KMS-11 (cell line): ENCODE results near the gene KLC4.

ENCODE experiments used
- H2AFZ ChIP-seq: fragments of 200-600 bp; sonication (generic); 2 replicates; pipeline ENCODE4 v1.6.1; 2016; ENCODE audit warnings: antibody characterized with exemption, mixed run types, low read depth
- H3K27ac ChIP-seq: fragments of 200-600 bp; sonication (generic); 2 replicates; pipeline ENCODE4 v1.6.1; 2016; ENCODE audit warnings: mild to moderate bottlenecking, mixed run types
- H3K27me3 ChIP-seq: fragments of 200-600 bp; sonication (generic); 2 replicates; pipeline ENCODE4 v1.6.1; 2017; ENCODE audit warnings: mild to moderate bottlenecking, low read depth, mixed run types, moderate library complexity; ENCODE audit not compliant: insufficient read depth
- H3K36me3 ChIP-seq: fragments of 200-600 bp; sonication (generic); 2 replicates; pipeline ENCODE4 v1.6.1; 2017; ENCODE audit warnings: mild to moderate bottlenecking, mixed run types; ENCODE audit not compliant: insufficient read depth
- H3K4me1 ChIP-seq: fragments of 200-600 bp; sonication (generic); 2 replicates; pipeline ENCODE4 v1.6.1; 2016; ENCODE audit warnings: mild to moderate bottlenecking, low read depth, mixed run types; ENCODE audit not compliant: poor library complexity, severe bottlenecking
- H3K4me2 ChIP-seq: fragments of 200-600 bp; sonication (generic); 2 replicates; pipeline ENCODE4 v1.7.0; 2016; ENCODE audit warnings: mild to moderate bottlenecking, mixed run types
- H3K4me3 ChIP-seq: fragments of 200-600 bp; sonication (generic); IDR thresholded peaks from 2 replicates; pipeline ENCODE4 v1.6.1; 2017; ENCODE audit warnings: low read depth, low read length, mixed read lengths; ENCODE audit not compliant: insufficient read depth
- H3K79me2 ChIP-seq: fragments of 200-600 bp; sonication (generic); 2 replicates; pipeline ENCODE4 v1.6.1; 2016; ENCODE audit warnings: low read depth, mixed run types; ENCODE audit not compliant: insufficient read depth
- H3K9ac ChIP-seq: fragments of 200-600 bp; sonication (generic); 2 replicates; pipeline ENCODE4 v1.6.1; 2016; ENCODE audit warnings: mild to moderate bottlenecking, mixed run types
- H4K20me1 ChIP-seq: fragments of 200-600 bp; sonication (generic); 2 replicates; pipeline ENCODE4 v1.6.1; 2016; ENCODE audit warnings: mild to moderate bottlenecking, mixed run types; ENCODE audit not compliant: insufficient read depth
- CTCF ChIP-seq: fragments of 200-600 bp; sonication (generic); conservative IDR thresholded peaks from 2 replicates; pipeline ENCODE4 v1.6.1; 2017; ENCODE audit warnings: low read depth, mild to moderate bottlenecking, antibody characterized with exemption, low read length, moderate library complexity, mixed read lengths

Gene KLC4

GRCh38 chr6:43013843-43014433, 45.5 kb upstream of the KLC4 start, which contains the start of the genes KLHDC3 and MEA1:
Gene KLHDC3, plus strand, starts transcription at chr6:43014249. Its CDS starts 2,944 bp downstream, at chr6:43017193.
Gene MEA1, minus strand, starts transcription at chr6:43013946. Its CDS starts 133 bp downstream, at chr6:43013813.
- H4K20me1 ChIP-seq = no peaks in the 10 kb centered on the region
- no peak within 1 kb of the TSS; the same call in 1 of the 2 replicates for H3K27ac ChIP-seq
- no peak within 1 kb of the TSS for H3K4me3 ChIP-seq
- peaks cover 25% of the 10 kb centered on the region; the same call in 1 of the 2 replicates for H3K79me2 ChIP-seq
- peak within 1 kb of the TSS; percentile 76 for H2AFZ ChIP-seq
- H3K4me1 ChIP-seq = peaks cover 24% of the 10 kb centered on the region
- no peaks in the 10 kb centered on the region for H3K27me3 ChIP-seq
- peak within 1 kb of the TSS; percentile 90 for H3K4me2 ChIP-seq
- H3K9ac ChIP-seq = peak within 1 kb of the TSS; percentile 36; the same call in 1 of the 2 replicates
- no peaks in the 10 kb centered on the region for H3K36me3 ChIP-seq
- no peak for TF ChIP-seq CTCF

GRCh38 chr6:43014434-43014909, 45.0 kb upstream of the KLC4 start:
- no peak overlapping the region for H2AFZ ChIP-seq

GRCh38 chr6:43016176-43016942, 43.1 kb upstream of the KLC4 start:
- Histone ChIP-seq H3K79me2 (peaks cover 25% of the 10 kb centered on the region; the same call in 1 of the 2 replicates), H3K4me3 (no peak overlapping the region), H3K4me1 (peaks cover 45% of the 10 kb centered on the region), H4K20me1 (no peaks in the 10 kb centered on the region), H2AFZ (no peak overlapping the region), H3K9ac (no peak overlapping the region), H3K4me2 (peak overlapping the region; percentile 6; the same call in 1 of the 2 replicates), H3K27me3 (no peaks in the 10 kb centered on the region), H3K36me3 (no peaks in the 10 kb centered on the region), H3K27ac (no peak overlapping the region)
- no peak for TF ChIP-seq CTCF

More at GRCh38 chr6:43014434-43014909, 45.0 kb upstream of the KLC4 start:
- Histone ChIP-seq H3K4me3 (no peak overlapping the region), H4K20me1 (no peaks in the 10 kb centered on the region), H3K36me3 (no peaks in the 10 kb centered on the region), H3K4me2 (peak overlapping the region; percentile 68), H3K27me3 (no peaks in the 10 kb centered on the region), H3K79me2 (peaks cover 25% of the 10 kb centered on the region; the same call in 1 of the 2 replicates), H3K9ac (peak overlapping the region; percentile 36; the same call in 1 of the 2 replicates), H3K27ac (no peak overlapping the region; the same call in 1 of the 2 replicates), H3K4me1 (peaks cover 29% of the 10 kb centered on the region)
- no peak for TF ChIP-seq CTCF

GRCh38 chr6:43016943-43017334, 42.5 kb upstream of the KLC4 start:
- no peak overlapping the region for H3K9ac ChIP-seq
- H3K79me2 ChIP-seq = peaks cover 27% of the 10 kb centered on the region; the same call in 1 of the 2 replicates
- no peak overlapping the region for H2AFZ ChIP-seq
- H3K36me3 ChIP-seq = no peaks in the 10 kb centered on the region
- no peaks in the 10 kb centered on the region for H3K27me3 ChIP-seq
- no peak overlapping the region for H3K4me3 ChIP-seq
- no peak overlapping the region for H3K27ac ChIP-seq
- H4K20me1 ChIP-seq = no peaks in the 10 kb centered on the region
- 0 out of 2 replicates have a peak overlapping the region, but pooled peaks have one; percentile 6 for H3K4me2 ChIP-seq
- no peak for TF ChIP-seq CTCF
- peaks cover 45% of the 10 kb centered on the region for H3K4me1 ChIP-seq
